HepG2 (cell line): ENCODE data around the gene MOK. TPM values are rescaled to one million over a fixed set of nuclear protein-coding genes. Genes with fewer than 3 reads are reported as not detected.
A peak's percentile ranks its signal among the peaks of the same experiment; 100 is the strongest.

Experiments
- ATAC-seq: fragments of 200-7000 bp; cut with Tn5 transposase; 3 replicates; pipeline ENCODE4 v1.9.1; 2020; ENCODE audit warnings: mild to moderate bottlenecking, moderate library complexity
- BruUV-seq: library from RNA; stranded (reverse); fragments of 400-500 nt; replicated peaks from 2 replicates; lab custom pipeline; 2021; lab: Mats Ljungman, UMichigan
- CTCF ChIA-PET: fragments of 300-600 bp; formaldehyde crosslinking; extraction: SDS; loops from one replicate; lab custom pipeline; 2021; ENCODE audit warnings: low total read pairs, inconsistent platforms, low intra/inter-chr PET ratio; lab: Yijun Ruan, JAX
- POLR2A ChIA-PET: fragments of 350-600 bp; sonication (Branson Sonifier 250); formaldehyde crosslinking; loops from one replicate; lab custom pipeline; 2020; ENCODE audit warnings: antibody characterized with exemption, inconsistent platforms; lab: Yijun Ruan, JAX
- DNase-seq: peaks from one replicate; pipeline ENCODE4 v3.0.0-alpha.2; 2015; ENCODE audit warnings: low spot score
- FAIRE-seq: peaks from 3 replicates; lab custom pipeline; 2011; peaks lifted over from hg19 to GRCh38; lab: Jason Lieb, UNC
- H2AFZ ChIP-seq: one replicate; pipeline ENCODE4 v1.6.1; 2011; ENCODE audit warnings: low read length, inconsistent platforms
- H3K27ac ChIP-seq: fragments of 300-600 bp; 3 replicates; pipeline ENCODE4 v1.8.0; 2011; ENCODE audit warnings: mixed run types, mild to moderate bottlenecking, mixed read lengths, low read length, inconsistent platforms; ENCODE audit not compliant: insufficient read depth; ENCODE audit errors: extremely low read length
- H3K27me3 ChIP-seq, 2 experiments: fragments of 200-600 bp in 1 of 2; 2 replicates in 1 of 2; 3 replicates in 1 of 2; pipeline versions ENCODE4 v1.6.0 to v1.8.0; 2011; ENCODE audit warnings: low read length in 2 of 2, mild to moderate bottlenecking in 2 of 2, moderate library complexity in 2 of 2, inconsistent platforms in 1 of 2; ENCODE audit not compliant: insufficient read depth in 2 of 2, control insufficient read depth in 1 of 2
- H3K36me3 ChIP-seq, 2 experiments: fragments of 200-600 bp in 1 of 2; replicated peaks in 1 of 2; 2 replicates in 1 of 2; 3 replicates in 1 of 2; pipeline versions ENCODE4 v1.5.1 to v1.8.0; 2011; ENCODE audit warnings: low read length in 2 of 2, inconsistent platforms in 1 of 2; ENCODE audit not compliant: insufficient read depth in 2 of 2, control insufficient read depth in 1 of 2
- H3K4me1 ChIP-seq: 2 replicates; pipeline ENCODE4 v1.5.1; 2012; ENCODE audit warnings: low read length, inconsistent platforms; ENCODE audit not compliant: insufficient read depth
- H3K4me2 ChIP-seq: 2 replicates; pipeline ENCODE4 v1.6.0; 2011; ENCODE audit warnings: low read depth, low read length, inconsistent platforms
- H3K4me3 ChIP-seq, 3 experiments: fragments of 200-600 bp in 1 of 3; sonication (generic), shearing (Covaris generic) in 1 of 3; replicated peaks in 1 of 3; 2 replicates each; pipeline ENCODE4 v1.5.1; 2011 to 2016; ENCODE audit warnings: low read length in 3 of 3, inconsistent platforms in 2 of 3, low read depth in 2 of 3, mild to moderate bottlenecking in 2 of 3, control low read depth in 1 of 3, mixed read lengths in 1 of 3; ENCODE audit not compliant: insufficient read depth in 1 of 3
- H3K79me2 ChIP-seq: one replicate; pipeline ENCODE4 v1.6.1; 2011; ENCODE audit warnings: low read length, inconsistent platforms; ENCODE audit not compliant: insufficient read depth
- H3K9ac ChIP-seq: 2 replicates; pipeline ENCODE4 v1.6.0; 2011; ENCODE audit warnings: mild to moderate bottlenecking, low read depth, low read length, inconsistent platforms; ENCODE audit not compliant: insufficient read depth
- H3K9me3 ChIP-seq: 2 replicates; pipeline ENCODE4 v1.5.1; 2012; ENCODE audit warnings: mild to moderate bottlenecking, low read length
- H4K20me1 ChIP-seq: 2 replicates; pipeline ENCODE4 v1.6.0; 2011; ENCODE audit warnings: inconsistent platforms, mild to moderate bottlenecking, low read length, moderate library complexity; ENCODE audit not compliant: insufficient read depth
- CBX1 ChIP-seq: IDR thresholded peaks from one replicate; pipeline ENCODE4 v1.6.1; 2016; ENCODE audit warnings: antibody characterized with exemption, low read depth
- DPF2 ChIP-seq: sonication (generic); formaldehyde crosslinking; IDR thresholded peaks from 2 replicates; pipeline ENCODE4 v1.4.0; 2020; ENCODE audit warnings: mild to moderate bottlenecking, low read depth, missing genetic modification reagents, borderline replicate concordance
- FOXM1 ChIP-seq: sonication (generic); formaldehyde crosslinking; IDR thresholded peaks from 2 replicates; pipeline ENCODE4 v1.5.0; 2020; ENCODE audit warnings: missing genetic modification reagents
- HMG20A ChIP-seq: IDR thresholded peaks from 2 replicates; pipeline ENCODE4 v1.6.1; 2016; ENCODE audit warnings: borderline replicate concordance
- ZBTB21 ChIP-seq: sonication (generic); formaldehyde crosslinking; IDR thresholded peaks from 2 replicates; pipeline ENCODE4 v1.4.0; 2020; ENCODE audit warnings: missing genetic modification reagents
- ZBTB38 ChIP-seq: sonication (generic); formaldehyde crosslinking; IDR thresholded peaks from 2 replicates; pipeline ENCODE4 v1.5.1; 2020; ENCODE audit warnings: mild to moderate bottlenecking, missing genetic modification reagents
- ZNF274 ChIP-seq: sonication (generic); formaldehyde crosslinking; IDR thresholded peaks from 2 replicates; pipeline ENCODE4 v1.5.1; 2020; ENCODE audit warnings: mild to moderate bottlenecking, missing genetic modification reagents
- ZNF629 ChIP-seq: sonication (generic); formaldehyde crosslinking; conservative IDR thresholded peaks from 2 replicates; pipeline ENCODE4 v1.5.0; 2020; ENCODE audit warnings: missing genetic modification reagents
- WGBS: methylation state at CpG from one replicate; pipeline ENCODE4 v1.1.6; 2017; ENCODE audit warnings: low lambda C conversion rate; 5-methylcytosine and 5-hydroxymethylcytosine counted together
- in situ Hi-C: cut with HindIII; loops from 2 replicates; pipeline ENCODE4 v1.10.0; 2017; ENCODE audit warnings: low pct_unique_long_range_greater_than_20kb; ENCODE audit not compliant: extremely low pct_ligation_motif_present
- intact Hi-C: fragments of 100-400 bp; cut with micrococcal nuclease; formaldehyde crosslinking; loops from one replicate; pipeline ENCODE4 v1.10.0; 2022; ENCODE audit not compliant: unreplicated experiment
- polyA plus RNA-seq, 8 experiments: library from polyadenylated mRNA; depleted of rRNA in 3 of 8; stranded (reverse) in 7 of 8; unstranded in 1 of 8; fragments of >200 nt; fragmentation: Illumina TruSeq in 4 of 8; extraction: Trizol in 4 of 8; gene quantifications; 2 replicates each; pipeline versions ENCODE4 v1.2.1 to v1.2.3, GENCODE V29; 2011 to 2016; ENCODE audit warnings: low read depth in 4 of 8, missing spikeins in 1 of 8, mixed read lengths in 1 of 8; ENCODE audit not compliant: insufficient read depth in 1 of 8
- total RNA-seq, 5 experiments: library from RNA; depleted of rRNA; stranded (reverse); fragments of >200 nt; fragmentation: Illumina TruSeq; extraction: Trizol; gene quantifications; 2 replicates each; pipeline ENCODE4 v1.2.3, GENCODE V29; 2016; ENCODE audit warnings: low read depth in 1 of 5
- TF ChIP-seq, protein P1 (sequence below): sonication (generic); formaldehyde crosslinking; IDR thresholded peaks from 2 replicates; pipeline ENCODE4 v1.4.0; 2020; ENCODE audit warnings: missing genetic modification reagents
- TF ChIP-seq, protein P2 (sequence below): sonication (generic); formaldehyde crosslinking; IDR thresholded peaks from 2 replicates; pipeline ENCODE4 v1.8.0; 2022; ENCODE audit warnings: missing genetic modification reagents, mild to moderate bottlenecking, inconsistent platforms, borderline replicate concordance
- TF ChIP-seq, protein P3 (sequence below): sonication (generic); formaldehyde crosslinking; IDR thresholded peaks from 2 replicates; pipeline ENCODE4 v1.5.1; 2020; ENCODE audit warnings: mild to moderate bottlenecking, missing genetic modification reagents, moderate library complexity

MOK gene
- total and polyA plus RNA-seq, 2 of the 13 experiments (the other 11 are each of a cell fraction or from before 2014, with no cell fraction given): 15.3 to 16.9 TPM

DNA sequence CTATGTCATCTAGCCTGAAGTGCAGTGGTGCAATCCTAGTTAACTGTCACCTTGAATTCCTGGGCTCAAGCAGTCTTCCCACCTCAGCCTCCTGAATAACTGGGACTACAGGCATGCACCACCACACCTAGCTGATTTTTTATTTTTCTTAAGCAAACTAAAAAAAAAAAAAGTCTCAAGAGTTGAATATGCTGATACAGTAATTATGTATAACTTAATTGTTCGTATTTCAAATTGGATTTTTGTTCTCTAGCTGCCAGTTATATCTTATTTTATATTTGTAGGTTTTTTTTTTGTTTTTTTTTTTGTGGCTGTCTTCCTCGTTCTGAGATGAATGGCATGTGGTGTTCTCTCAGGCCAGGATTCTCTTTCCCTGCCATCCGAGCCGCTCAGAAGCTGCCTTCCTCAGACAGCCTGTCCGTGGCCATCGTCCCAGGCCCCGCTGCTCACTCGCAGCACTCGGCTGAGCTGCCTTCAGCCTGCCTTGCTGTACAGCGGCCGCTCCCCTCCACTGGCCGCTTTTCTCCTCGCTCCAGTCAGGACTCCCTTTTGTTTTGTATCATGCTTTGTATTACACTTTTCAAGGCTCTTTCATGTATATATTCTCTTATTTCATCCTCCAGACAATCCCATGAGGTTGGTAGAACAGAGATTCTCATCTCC is 112.0 kb downstream of the MOK start (continued):
- TF ChIP-seq, protein P1, sequence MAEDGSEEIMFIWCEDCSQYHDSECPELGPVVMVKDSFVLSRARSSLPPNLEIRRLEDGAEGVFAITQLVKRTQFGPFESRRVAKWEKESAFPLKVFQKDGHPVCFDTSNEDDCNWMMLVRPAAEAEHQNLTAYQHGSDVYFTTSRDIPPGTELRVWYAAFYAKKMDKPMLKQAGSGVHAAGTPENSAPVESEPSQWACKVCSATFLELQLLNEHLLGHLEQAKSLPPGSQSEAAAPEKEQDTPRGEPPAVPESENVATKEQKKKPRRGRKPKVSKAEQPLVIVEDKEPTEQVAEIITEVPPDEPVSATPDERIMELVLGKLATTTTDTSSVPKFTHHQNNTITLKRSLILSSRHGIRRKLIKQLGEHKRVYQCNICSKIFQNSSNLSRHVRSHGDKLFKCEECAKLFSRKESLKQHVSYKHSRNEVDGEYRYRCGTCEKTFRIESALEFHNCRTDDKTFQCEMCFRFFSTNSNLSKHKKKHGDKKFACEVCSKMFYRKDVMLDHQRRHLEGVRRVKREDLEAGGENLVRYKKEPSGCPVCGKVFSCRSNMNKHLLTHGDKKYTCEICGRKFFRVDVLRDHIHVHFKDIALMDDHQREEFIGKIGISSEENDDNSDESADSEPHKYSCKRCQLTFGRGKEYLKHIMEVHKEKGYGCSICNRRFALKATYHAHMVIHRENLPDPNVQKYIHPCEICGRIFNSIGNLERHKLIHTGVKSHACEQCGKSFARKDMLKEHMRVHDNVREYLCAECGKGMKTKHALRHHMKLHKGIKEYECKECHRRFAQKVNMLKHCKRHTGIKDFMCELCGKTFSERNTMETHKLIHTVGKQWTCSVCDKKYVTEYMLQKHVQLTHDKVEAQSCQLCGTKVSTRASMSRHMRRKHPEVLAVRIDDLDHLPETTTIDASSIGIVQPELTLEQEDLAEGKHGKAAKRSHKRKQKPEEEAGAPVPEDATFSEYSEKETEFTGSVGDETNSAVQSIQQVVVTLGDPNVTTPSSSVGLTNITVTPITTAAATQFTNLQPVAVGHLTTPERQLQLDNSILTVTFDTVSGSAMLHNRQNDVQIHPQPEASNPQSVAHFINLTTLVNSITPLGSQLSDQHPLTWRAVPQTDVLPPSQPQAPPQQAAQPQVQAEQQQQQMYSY (CRISPR knock-in tag): no peak
- TF ChIP-seq FOXM1 (CRISPR knock-in tag) (no peak), ZBTB38 (peak; percentile 63; the same call in 1 of the 2 replicates), HMG20A (CRISPR knock-in tag) (no peak), DPF2 (CRISPR knock-in tag) (no peak), ZNF629 (CRISPR knock-in tag) (no peak)

DNA sequence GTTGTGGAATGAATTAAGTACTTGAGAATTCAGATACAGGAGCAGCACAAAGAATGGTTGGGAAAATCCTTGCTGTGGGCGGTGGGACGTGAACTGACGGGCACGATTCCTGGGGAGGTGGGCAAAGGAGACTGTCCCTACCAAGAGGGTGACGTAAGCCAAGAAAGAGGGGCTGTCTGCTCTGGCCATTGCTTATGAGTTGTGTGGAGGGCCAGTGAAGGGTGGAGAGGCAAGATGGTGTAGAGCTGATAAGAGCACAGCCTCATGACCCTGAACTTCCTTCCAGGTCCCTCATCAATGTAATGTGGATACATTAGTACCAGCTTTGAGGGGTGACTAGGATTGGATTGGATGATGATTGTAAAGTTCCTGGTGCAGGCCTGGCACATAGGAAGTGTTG is 115.1 kb downstream of the MOK start:
- in situ Hi-C loops (no loop called here), intact Hi-C loops (no loop called here)
- Histone ChIP-seq H4K20me1 (no peaks in the 10 kb centered on the region), H2AFZ (no peak overlapping the region), H3K79me2 (peaks cover 67% of the 10 kb centered on the region), H3K9me3 (no peaks in the 10 kb centered on the region), H3K9ac (no peak overlapping the region), H3K4me1 (peaks cover 86% of the 10 kb centered on the region), H3K4me2 (no peak overlapping the region), H3K27ac (peak overlapping the region; percentile 83), H3K36me3 (peaks cover 0 to 4% of the 10 kb centered on the region in 2 experiments; a peak in 1 of 5 replicates), H3K4me3 (no peak overlapping the region), H3K27me3 (no peaks in the 10 kb centered on the region)
- over 99% methylated on average over 5 of the region's 5 CpGs for WGBS
- ChIA-PET POLR2A (no interaction called here), CTCF (no interaction called here)
- no peak for ATAC-seq
- DNase-seq: no peak
- BruUV-seq: no TSS peak
- peak; percentile 8 for FAIRE-seq
- TF ChIP-seq ZBTB21 (CRISPR knock-in tag): no peak
- TF ChIP-seq ZNF274 (CRISPR knock-in tag): no peak
- TF ChIP-seq CBX1: no peak
- TF ChIP-seq, protein P2, sequence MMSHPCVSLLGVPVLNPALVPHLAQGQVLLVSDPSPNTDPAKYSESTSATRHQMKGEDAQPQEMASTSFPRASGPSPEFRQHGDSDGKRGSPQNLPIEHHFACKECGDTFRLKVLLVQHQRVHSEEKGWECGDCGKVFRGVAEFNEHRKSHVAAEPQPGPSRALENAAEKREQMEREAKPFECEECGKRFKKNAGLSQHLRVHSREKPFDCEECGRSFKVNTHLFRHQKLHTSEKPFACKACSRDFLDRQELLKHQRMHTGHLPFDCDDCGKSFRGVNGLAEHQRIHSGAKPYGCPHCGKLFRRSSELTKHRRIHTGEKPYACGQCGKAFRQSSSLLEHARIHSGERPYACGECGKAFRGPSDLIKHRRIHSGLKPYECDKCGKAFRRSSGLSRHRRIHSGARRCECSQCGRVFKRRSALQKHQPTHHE (CRISPR knock-in tag): 0 out of 2 replicates have a peak, but pooled peaks have one; percentile 5
- TF ChIP-seq, protein P3, sequence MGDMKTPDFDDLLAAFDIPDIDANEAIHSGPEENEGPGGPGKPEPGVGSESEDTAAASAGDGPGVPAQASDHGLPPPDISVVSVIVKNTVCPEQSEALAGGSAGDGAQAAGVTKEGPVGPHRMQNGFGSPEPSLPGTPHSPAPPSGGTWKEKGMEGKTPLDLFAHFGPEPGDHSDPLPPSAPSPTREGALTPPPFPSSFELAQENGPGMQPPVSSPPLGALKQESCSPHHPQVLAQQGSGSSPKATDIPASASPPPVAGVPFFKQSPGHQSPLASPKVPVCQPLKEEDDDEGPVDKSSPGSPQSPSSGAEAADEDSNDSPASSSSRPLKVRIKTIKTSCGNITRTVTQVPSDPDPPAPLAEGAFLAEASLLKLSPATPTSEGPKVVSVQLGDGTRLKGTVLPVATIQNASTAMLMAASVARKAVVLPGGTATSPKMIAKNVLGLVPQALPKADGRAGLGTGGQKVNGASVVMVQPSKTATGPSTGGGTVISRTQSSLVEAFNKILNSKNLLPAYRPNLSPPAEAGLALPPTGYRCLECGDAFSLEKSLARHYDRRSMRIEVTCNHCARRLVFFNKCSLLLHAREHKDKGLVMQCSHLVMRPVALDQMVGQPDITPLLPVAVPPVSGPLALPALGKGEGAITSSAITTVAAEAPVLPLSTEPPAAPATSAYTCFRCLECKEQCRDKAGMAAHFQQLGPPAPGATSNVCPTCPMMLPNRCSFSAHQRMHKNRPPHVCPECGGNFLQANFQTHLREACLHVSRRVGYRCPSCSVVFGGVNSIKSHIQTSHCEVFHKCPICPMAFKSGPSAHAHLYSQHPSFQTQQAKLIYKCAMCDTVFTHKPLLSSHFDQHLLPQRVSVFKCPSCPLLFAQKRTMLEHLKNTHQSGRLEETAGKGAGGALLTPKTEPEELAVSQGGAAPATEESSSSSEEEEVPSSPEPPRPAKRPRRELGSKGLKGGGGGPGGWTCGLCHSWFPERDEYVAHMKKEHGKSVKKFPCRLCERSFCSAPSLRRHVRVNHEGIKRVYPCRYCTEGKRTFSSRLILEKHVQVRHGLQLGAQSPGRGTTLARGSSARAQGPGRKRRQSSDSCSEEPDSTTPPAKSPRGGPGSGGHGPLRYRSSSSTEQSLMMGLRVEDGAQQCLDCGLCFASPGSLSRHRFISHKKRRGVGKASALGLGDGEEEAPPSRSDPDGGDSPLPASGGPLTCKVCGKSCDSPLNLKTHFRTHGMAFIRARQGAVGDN (CRISPR knock-in tag): 0 out of 2 replicates have a peak, but pooled peaks have one; percentile 1
